Stimulated activated CD8-positive, alpha-beta memory T cell treated with anti-CD3 and anti-CD28 coated beads, Interleukin-2, amount 100 ng/mL, for 48 hours (primary cell): ENCODE results near the gene MARK3.
A peak's percentile ranks its signal among the peaks of the same experiment; 100 is the strongest.

Experiments used
- DNase-seq, 2 donors: peaks; one replicate each; pipeline ENCODE4 v3.0.0-alpha.2; 2020; ENCODE audit warnings: low read depth in 2 of 2

Gene MARK3

DNA sequence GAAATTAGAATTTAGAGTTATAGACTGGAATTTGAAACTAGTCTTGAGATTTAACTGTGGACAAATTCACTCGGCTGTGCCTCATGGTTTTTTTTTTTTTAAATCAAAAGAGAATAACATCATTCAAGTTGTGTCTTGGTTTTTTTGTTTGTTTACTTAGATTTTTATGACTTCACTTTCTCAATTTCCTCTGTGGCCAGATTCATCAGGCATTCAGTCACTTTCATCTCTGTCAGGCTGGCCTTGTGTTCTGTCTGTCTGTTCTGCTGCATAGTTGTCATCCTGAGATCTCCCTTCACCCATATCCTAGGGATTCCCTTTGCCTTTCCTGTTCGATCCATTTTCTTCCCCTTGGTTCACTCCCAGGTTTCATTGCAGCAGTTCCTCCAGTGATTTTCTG, 10.0 kb downstream of the MARK3 start:
- no peak for DNase-seq

DNA sequence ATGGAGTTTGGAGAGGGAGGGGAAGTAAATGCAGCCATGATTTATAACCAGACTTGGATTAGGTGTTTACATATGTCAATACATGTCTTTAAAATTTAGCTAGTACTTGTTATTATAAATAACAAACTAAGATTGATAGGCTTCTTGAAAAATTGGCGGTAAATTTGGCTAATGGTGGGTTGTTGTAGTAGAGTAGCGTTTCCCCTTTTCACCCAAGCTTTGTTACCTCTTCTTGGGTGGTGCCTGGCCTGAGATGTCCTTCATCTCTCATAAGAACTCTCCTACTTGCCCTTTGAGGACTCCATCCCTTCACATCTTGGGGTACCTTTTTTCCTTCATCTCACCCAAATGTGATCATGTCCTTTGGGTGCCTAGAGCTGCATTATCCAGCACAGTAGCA, 11.2 kb downstream of the MARK3 start:
- DNase-seq: no peak

DNA sequence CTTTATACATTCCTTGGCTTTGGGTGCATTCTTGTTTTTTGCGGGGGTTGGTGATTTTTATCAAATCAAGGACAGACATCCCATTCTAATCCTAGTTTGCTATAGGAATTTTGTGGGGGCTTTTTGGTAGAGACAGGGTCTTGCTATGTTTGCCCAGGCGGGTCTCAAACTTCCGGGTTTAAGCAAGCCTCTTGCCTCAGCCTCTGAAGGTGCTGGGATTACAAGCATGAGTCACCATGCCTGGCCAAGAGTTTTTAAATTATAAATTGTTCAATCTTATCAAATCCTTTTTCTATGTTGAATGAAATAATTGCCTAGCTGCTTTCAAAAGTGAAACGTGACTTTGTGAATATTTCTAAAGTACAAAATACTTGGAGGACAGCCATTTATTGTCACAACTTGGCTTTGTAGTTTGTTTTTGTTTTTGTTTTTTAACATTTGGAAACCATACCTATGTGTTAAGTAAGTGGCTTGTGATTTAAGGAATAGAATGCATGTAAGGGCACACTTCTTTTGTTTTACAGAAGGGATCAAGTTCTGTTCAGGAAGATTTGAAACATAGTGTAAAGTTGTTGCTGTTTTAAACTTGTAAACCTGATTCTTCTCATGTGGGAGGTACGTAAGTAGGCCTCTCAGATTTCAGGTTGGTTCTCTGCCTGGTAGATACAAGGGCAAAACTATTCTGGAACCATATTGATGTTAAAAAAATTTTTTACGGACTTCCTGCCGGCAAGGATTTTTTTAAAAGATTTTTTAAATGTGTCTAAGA, 13.4 kb downstream of the MARK3 start:
- no peak for DNase-seq

DNA sequence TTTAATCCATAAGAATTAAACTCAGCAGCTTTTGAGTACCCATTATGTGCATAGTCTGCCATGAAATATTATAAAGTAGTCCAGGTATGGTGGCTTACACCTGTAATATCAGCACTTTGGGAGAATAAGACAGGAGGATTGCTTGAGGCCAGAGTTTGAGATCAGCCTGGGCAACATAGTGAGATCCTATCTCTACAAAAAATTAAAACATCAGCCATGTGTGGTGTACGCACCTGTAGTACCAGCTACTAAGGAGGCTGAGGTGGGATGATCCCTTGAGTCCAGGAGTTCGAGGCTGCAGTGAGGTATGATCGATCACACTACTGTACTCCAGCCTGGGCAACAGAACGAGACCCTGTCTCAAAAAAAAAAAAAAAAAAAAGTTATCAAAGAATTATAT, 15.3 kb downstream of the MARK3 start:
- no peak for DNase-seq

DNA sequence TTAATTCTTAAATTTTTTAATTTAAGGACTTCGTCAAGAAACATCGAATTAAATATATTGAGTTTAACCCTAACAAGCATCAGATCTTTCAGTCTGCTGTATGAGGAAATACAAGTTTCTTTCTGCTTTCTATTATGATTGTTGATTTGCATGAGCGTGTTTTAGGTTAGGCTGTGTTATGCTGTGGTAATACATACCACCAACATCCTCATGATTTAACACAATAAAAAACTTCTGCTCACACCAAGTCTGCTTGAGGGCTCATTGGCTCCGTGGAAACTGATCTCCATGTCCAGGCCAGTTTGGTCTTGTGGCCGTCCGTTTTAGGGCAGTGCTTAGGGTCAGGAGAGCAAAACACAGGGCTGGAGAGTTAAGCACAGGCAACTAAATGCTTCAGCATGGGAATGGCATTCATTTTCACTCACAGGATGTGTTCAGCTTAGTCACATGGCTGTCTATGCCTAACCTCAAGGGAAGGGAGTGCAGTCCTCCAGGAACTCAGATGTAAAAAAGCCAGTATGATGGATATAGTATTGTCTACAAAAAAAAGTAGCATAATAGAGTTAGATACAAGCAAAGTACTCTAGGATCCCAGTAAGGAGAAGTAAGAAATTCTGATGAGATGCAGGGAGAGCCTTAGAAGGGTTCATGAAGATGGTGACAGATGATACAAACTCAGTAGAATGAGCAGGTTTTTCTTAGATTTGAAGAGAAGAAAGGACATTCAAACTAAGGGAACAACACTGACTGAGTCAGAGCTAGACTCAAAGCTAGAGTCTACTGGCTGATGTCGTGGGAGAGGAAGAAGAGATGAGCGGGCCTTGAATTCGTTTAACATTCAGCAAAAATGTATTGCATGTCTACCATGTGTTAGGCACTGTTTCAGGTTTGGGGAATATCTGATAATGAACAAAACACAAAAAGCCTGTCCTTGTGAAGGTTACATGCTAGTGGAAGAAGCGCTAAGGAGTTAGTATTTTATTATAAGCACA, 16.3 kb downstream of the MARK3 start:
- DNase-seq: no peak

DNA sequence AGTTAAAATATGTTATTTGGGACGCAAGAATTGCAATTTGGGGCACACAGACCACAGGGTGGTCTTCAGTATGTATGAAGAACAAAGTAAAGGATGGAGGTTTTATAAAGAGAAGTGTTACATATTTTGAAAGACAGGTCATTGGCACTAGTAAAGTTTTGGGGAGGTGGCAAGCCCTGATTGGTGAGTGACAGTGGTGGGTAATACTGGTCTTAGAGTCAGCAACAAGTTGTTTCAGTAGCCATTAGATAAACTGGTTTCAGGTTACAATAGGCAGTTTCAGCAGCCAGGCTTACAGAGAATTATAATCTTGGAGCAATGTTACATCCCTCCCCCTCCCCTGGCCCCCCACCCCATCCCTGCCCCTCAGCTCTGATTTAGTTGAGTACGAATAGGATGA, 17.5 kb downstream of the MARK3 start:
- no peak for DNase-seq

DNA sequence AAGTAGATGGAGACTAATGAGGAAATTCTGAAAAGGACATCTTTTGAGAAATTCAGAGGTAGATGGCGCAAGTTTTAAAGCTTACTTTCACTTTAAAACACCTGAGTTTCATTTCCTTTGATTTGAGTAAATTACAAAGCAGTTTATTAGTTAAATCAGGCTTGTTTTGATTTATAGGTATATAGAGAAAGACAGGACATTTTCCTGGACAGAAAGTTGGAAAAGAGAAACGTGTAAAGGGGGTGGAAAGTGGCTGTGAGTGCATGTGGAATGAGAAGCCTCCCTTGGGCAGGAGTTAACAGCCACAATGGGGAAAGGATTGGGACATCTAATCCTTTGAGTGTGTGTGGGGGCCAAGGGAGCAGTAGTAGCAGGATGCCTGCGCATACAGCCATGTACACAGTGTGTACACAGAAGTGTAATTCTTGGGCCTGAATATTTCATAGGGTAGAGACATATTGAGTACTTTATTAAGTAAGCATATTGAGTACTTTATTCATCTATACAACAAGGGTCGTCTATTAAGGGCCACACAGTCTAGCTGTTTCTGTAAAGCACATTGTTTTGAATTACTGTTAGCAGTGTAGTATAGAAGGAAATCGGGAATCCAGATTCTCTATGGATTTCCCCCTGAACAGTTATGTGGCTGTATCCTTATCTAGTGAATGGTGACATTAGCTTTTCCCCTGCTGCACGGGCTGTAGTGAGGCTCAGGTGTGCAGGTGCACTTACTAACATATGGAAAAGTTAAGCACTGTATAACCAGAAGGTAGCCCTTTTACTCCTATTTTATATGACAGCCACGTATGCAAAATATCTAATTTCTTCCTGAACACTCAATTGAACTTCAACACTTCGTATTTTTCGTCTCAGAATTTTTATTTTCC, 19.1 kb downstream of the MARK3 start:
- no peak for DNase-seq

DNA sequence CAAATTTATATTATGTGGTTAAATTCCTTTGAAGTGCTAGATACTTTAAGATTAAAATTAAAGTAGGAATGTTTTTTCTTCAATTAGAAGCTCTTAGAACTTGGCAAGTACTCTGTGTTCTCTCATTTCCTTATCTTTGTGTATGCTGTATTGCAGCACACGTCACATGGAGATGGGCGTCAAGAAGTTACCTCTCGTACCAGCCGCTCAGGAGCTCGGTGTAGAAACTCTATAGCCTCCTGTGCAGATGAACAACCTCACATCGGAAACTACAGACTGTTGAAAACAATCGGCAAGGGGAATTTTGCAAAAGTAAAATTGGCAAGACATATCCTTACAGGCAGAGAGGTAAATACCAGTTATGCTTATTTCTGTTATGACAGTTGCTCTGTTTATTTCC, 19.7 kb downstream of the MARK3 start:
- DNase-seq: no peak

DNA sequence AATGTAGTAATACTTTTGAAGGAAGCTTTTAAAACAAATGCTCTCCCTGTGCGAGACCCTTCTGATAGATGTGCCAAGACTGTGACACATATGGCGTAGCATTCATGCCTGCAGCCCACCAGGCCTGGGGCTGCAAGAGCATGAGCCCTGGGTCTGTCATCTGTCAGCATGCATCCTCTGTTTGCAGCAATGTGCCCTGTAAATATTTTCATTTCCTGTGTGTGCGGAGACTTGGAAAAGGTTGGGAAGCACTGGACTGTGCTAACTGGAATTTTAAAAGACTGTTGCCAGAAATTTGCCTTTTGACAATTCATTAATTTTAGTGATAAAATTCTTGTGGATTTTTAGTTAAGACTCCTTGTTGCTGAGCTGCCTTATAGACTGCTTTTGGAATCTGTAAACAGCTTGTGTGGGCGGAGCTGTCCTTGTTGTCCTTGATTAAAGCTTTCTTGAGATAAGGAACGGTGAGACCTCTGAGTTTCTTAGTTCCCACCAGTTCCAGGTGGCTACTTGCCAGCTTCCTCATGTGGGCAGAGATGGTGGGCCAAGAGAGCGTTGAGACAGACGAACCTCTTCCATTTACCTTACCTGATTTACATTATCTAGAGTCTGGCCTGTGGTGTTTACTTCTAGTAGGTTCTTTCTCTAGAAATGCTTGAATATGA, 23.4 kb downstream of the MARK3 start:
- DNase-seq: no peak

DNA sequence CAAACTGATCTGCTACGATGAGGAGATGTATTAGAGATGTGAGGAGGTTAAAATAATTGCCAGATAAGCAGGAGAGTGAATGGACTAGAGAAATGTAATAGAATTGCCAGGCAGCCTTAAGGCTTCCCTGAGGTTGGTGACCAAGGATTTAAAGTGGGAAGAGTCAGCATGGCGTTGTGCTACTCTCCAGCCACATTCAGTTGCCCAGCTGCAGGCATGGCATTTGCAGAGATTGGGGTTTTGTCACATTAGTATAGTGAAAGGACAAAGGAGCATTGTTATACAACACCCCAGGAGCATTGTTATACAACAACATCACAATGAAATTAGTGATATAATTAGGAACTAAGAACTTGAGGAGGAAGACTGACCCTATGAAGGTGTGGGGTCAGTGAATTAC, 31.7 kb downstream of the MARK3 start:
- DNase-seq: no peak

DNA sequence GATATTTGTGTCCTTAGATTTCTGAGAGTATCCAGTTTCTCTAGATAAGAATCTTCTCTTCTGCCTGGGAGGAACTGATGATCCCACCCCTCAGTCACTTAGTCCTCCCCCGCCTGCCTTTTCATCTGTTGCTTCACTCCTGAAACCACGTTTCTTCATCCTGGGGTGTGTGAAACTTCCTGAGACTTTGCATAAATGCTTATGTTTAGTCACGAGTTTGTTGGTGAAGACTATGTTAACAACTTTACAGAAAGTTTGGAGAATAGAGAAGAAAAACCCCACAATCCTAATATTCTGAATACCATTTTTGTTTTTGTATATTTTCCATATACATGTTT, 33.2 kb downstream of the MARK3 start:
- DNase-seq: no peak

DNA sequence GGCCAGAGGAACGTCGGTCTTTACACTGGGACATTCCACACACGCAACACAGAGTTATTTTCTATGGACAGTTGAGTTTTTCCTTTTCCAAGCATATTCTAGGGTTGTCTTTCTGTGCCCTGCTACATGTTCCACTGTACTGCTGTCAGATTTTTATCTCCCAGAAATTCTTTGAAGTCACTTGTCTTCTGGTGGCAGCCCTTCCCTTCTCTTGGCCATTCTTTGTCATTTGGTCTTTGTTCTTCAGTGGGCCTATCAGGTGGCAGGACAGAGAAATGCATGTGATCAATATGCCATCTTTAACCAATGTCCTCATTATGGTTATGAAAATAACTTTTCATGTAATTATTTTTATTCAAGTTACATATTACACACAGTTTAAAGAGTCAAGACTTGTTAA, 36.3 kb downstream of the MARK3 start:
- DNase-seq: no peak

DNA sequence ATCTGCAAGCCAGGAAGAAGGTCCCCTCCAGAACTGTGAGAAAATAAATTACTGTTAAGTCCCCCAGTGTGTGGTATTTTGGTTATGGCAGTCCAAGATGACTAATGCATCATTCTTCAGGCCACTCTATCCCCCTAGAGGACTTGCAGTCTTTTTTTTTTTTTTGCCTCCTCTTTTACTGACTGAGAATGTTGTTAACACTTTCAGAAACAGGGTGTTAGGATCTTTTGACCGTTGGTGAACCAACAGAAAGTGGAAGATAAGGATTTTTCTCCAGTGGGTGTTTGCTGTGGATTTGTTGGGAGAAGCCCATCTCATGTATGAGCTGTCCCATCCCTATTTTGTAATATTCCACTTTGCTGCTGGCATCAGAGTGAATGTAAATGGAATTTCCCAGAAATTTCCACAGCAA, 37.8 kb downstream of the MARK3 start:
- no peak for DNase-seq

DNA sequence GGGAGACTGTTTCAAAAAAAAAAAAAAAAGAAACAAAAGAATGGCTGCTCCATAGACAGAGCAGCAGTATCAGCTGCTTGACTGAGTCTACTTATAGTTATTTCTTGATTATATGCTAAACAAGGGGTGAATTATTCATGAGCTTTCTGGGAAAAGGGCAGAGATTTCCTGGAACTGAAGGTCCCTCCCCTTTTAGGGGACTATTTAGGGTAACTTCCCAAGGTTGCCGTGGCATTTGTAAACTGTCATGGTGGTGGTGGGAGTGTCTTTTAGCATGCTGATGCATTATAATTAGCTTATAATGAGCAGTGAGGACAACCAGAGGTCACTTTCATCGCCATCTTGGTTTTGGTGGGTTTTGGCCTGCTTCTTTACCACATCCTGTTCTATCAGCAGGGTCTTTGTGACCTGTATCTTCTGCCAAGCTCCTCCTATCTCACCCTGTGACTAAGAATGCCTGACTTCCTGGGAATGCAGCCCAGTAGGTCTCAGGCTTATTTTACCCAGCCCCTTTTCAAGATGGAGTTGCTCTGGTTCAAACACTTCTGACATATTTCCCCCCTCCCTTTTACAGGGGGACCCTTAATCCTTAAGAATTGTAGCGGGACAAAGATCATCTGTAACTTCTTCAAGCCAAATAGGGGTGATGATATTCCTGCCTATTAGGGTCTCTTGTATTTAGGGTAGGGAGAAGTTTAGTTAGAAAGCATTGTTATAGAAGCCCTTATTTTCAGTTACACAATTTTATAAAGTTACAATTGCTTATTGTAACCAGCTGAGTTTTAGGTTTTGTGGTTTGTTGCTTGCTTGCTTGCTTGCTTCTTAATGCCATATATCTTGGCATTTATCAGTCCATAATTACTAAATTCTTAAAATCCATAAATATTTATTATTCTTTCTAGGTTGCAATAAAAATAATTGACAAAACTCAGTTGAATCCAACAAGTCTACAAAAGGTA, 42.5 kb downstream of the MARK3 start:
- DNase-seq: peak; percentile 3 to 8

DNA sequence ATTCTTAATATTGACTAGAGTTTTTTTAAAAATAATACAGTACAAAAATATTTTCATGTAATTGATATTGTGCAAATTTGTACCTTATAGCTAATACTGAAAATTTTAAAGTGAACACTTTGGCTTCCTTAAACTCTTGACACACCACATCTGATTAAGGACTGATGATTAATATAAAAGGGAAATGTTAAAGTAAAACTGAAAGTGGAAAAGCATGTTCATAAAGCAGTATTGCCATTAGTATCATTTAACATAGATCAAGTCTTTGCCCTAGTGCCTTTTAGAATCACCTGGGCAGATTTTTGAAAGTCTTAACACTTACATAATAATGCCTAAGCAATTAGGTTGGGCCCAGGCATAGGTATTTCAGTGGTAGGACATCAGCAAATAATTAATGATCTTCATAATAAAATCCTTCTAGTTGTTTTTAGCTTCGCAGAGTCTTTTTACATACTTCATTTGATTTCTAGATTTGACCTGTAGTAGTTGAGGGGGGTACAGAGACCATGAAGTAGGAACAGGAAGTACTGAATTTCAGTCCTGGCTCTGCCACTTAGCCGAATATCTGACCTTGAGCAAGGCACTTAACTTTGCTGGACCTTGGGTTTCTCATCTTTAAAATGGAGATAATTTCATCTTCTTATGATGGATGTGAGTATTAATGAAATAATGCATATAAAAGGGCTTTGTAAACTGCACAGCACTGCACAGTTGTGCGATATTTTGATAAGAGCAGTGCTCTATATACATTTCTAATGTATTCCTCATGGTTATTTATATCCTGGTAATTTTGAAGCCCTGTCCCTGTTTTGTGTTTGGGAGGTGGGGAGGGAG, 43.7 kb downstream of the MARK3 start:
- no peak for DNase-seq

DNA sequence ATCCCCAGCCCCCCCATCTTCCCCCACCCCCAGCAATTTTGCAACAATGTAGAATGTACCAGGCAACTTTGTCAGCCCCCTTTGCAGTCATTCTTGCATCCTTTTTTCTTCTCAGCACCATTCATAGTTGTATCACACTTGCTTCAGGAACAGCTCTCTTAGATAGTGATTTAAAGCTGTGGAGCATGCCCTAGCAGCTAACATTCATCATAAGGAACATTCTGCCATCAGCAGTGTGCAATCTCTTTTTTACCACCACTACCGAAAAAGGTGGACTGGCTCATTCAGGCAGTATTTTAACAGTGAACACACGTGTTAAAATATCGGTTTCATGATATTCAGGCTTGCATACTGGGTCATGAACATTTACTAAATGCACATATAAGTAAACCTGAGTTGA, 45.1 kb downstream of the MARK3 start:
- DNase-seq: no peak

DNA sequence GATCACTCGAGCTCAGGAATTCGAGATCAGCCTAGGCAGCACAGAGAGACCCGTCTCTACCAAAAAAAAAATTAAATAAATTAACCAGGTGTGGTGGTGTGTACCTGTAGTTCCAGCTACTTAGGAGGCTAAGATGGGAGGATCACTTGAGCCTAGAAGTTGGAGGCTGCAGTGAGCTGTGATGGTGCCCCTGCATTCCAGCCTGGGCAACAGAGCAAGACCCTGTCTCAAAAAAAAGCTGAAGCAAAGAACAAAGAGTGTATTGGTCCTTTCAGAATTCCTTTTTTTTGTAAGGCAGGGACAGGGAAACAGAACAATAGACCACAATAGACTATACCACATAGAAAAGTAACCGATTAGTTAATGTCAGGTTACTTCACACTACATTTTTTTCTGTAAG, 47.4 kb downstream of the MARK3 start:
- no peak for DNase-seq

DNA sequence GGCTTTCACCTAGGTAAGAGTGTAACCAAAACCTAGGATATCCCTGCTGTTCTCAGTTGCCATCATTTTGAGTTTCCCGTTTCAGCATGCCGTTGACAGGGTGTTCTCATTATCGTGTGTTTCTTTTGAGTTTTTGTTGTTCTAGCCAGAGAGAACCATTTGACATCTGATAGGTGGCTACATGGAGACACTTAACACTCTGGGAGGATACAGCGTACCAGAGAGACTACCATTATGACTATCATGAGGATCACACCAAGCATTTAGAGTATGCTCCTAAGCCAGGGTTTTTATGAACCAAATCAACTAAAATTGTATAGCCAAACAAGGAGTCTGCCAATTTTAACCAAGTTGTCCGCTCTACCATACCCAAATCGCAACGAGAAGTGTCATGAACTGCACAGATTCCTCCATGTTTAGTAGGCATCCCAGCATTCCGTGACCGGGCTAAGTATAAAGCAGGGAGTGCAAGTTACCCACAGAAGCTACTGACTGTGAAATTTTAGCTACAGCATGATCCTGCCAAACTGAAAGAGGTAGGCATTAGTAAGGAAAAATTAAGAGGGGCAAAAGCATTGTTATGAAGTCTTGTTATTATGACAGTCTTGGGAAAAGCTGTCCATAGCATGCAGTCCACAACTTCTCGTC, 48.8 kb downstream of the MARK3 start:
- no peak for DNase-seq

DNA sequence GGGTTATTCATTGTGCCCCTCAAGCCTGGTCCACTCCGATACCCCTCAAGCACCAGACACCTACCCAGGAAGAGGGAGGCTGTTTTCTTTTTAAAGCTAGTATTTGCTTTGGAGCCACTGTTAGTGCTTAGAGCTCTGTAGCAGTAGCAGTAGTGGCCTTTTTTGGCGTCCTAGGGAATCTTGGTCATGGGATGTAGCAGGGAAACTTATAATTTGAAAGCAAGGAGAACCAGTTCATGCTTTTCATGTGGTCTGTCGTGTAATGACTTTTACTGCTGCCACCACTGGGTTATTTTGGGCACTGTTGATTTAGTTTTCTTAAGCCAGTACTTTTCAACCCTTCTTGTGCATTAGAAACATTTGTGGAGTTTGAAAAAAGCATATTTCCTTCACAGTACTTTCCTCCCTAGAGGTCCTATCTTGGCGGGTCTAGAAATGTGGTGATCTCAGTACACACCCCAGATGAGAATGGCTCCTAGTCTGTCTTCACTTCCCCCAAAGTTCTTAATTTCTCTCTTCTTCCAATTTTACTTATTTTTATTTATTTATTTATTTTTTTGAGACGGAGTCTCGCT, 49.7 kb downstream of the MARK3 start:
- DNase-seq: no peak
